ENCODE data around the gene DPPA2. TPM values are rescaled to one million over a fixed set of nuclear protein-coding genes. Genes with fewer than 3 reads are reported as not detected.

Gene DPPA2
- total RNA-seq, 1 experiment from 2014 or later: not detected

GRCh38 chr3:109328202-109328601 lies 11.9 kb upstream of the DPPA2 start:
- ChIA-PET RAD21 (ENCODE audit: low non-redundant PET in 1 of 2, low total read pairs in 2 of 2, uncharacterized antibody in 2 of 2, unreplicated experiment in 2 of 2) (no interaction called here), POLR2A (no interaction called here), CTCF (no interaction called here)
- no peak overlapping the region for H3K4me2 ChIP-seq (ENCODE audit: low read length)
- H3K79me2 ChIP-seq (ENCODE audit: insufficient read depth, low read length): no peaks in the 10 kb centered on the region
- no peaks in the 10 kb centered on the region for H4K20me1 ChIP-seq (ENCODE audit: insufficient read depth)
- H3K9me3 ChIP-seq (ENCODE audit: control insufficient read depth in 1 of 2, insufficient read depth in 1 of 2, low read depth in 1 of 2, low read length in 2 of 2): no peaks in the 10 kb centered on the region
- intact Hi-C loops (cut with micrococcal nuclease): no loop called here
- H3K9me2 ChIP-seq (ENCODE audit: insufficient read depth): no peaks in the 10 kb centered on the region
- H3K4me1 ChIP-seq (ENCODE audit: control insufficient read depth in 1 of 2, insufficient read depth in 2 of 2, low read length in 2 of 2): no peaks in the 10 kb centered on the region; a peak in 1 of 4 replicates
- H3K27me3 ChIP-seq (ENCODE audit: insufficient read depth, low read length): no peaks in the 10 kb centered on the region
- no peak for ATAC-seq
- no peak overlapping the region for H3K4me3 ChIP-seq (replicated peaks in 1 of 2; ENCODE audit: low read depth in 1 of 2, low read length in 2 of 2)
- H2AFZ ChIP-seq (ENCODE audit: low read depth, low read length, poor library complexity, severe bottlenecking): no peak overlapping the region
- no peak for DNase-seq (ENCODE audit: low read depth, low spot score)
- no peak for TF ChIP-seq REST (IDR thresholded peaks at IDR 0.05; ENCODE audit: low read depth)
- no peak for TF ChIP-seq ZBTB33 (IDR thresholded peaks at IDR 0.05; ENCODE audit: extremely low read depth, insufficient replicate concordance, low read length)
- no peak for TF ChIP-seq EGR1 (IDR thresholded peaks at IDR 0.05; ENCODE audit: low read depth)
- TF ChIP-seq ATF3 (IDR thresholded peaks at IDR 0.05): no peak
- no peak for TF ChIP-seq SRF (IDR thresholded peaks at IDR 0.05; ENCODE audit: low read depth)
- no peak for TF ChIP-seq TCF7L2 (IDR thresholded peaks at IDR 0.05; ENCODE audit: borderline replicate concordance, extremely low read depth, insufficient read depth, insufficient read length)
- TF ChIP-seq ZFX (IDR thresholded peaks at IDR 0.05): no peak
- TF ChIP-seq MAX (IDR thresholded peaks at IDR 0.05): no peak
- no peak for TF ChIP-seq RAD21 (IDR thresholded peaks at IDR 0.05; ENCODE audit: low read depth)
- no peak for TF ChIP-seq SIN3A (IDR thresholded peaks at IDR 0.05; ENCODE audit: low read depth)
- TF ChIP-seq FOSL1 (IDR thresholded peaks at IDR 0.05; ENCODE audit: low read depth): no peak
- no peak for TF ChIP-seq EZH2 (IDR thresholded peaks at IDR 0.05)
- H3K36me3 ChIP-seq (ENCODE audit: control insufficient read depth in 1 of 2, insufficient read depth in 2 of 2, low read length in 2 of 2): no peaks in the 10 kb centered on the region
- H3K27ac ChIP-seq (ENCODE audit: low read depth, low read length): no peak overlapping the region
- BruUV-seq (replicated peaks): no TSS peak
- H3K9ac ChIP-seq (ENCODE audit: low read length): no peak overlapping the region

Data from HCT116 (cell line).